ENCODE measurements around the gene SEC24D.

The SEC24D gene

GRCh38 chr4:118877797-118878196, 41.9 kb upstream of the SEC24D start:
- Histone ChIP-seq H3K4me3 (ENCODE audit: low read depth in 1 of 2, low read length in 1 of 2) (no peak overlapping the region), H3K27ac (no peak overlapping the region), H3K4me1 (ENCODE audit: control insufficient read depth in 1 of 2, insufficient read depth in 1 of 2, low read depth in 1 of 2, low read length in 1 of 2) (no peaks in the 10 kb centered on the region), H3K9me3 (no peaks in the 10 kb centered on the region), H3K36me3 (no peaks in the 10 kb centered on the region), H3K27me3 (no peaks in the 10 kb centered on the region)
- TF ChIP-seq CTCF (IDR thresholded peaks at IDR 0.05), result no peak

GRCh38 chr4:118872181-118872580, 36.3 kb upstream of the SEC24D start:
- Histone ChIP-seq H3K9me3 (no peaks in the 10 kb centered on the region), H3K36me3 (no peaks in the 10 kb centered on the region), H3K4me1 (ENCODE audit: control insufficient read depth in 1 of 2, insufficient read depth in 1 of 2, low read depth in 1 of 2, low read length in 1 of 2) (no peaks in the 10 kb centered on the region), H3K4me3 (ENCODE audit: low read depth in 1 of 2, low read length in 1 of 2) (no peak overlapping the region), H3K27ac (no peak overlapping the region), H3K27me3 (no peaks in the 10 kb centered on the region)
- TF ChIP-seq CTCF (IDR thresholded peaks at IDR 0.05), result no peak

- Histone ChIP-seq H3K27ac (no peak overlapping the region), H3K27me3 (no peaks in the 10 kb centered on the region), H3K9me3 (no peaks in the 10 kb centered on the region), H3K36me3 (no peaks in the 10 kb centered on the region), H3K4me1 (ENCODE audit: control insufficient read depth in 1 of 2, insufficient read depth in 1 of 2, low read depth in 1 of 2, low read length in 1 of 2) (no peaks in the 10 kb centered on the region), H3K4me3 (ENCODE audit: low read depth in 1 of 2, low read length in 1 of 2) (no peak overlapping the region)
- TF ChIP-seq CTCF (IDR thresholded peaks at IDR 0.05), result no peak
Measured at GRCh38 chr4:118869808-118870342, 33.9 kb upstream of the SEC24D start.

- H3K9me3 ChIP-seq, result no peaks in the 10 kb centered on the region
- H3K36me3 ChIP-seq, result no peaks in the 10 kb centered on the region
- TF ChIP-seq CTCF (IDR thresholded peaks at IDR 0.05), result no peak
- no peaks in the 10 kb centered on the region for H3K27me3 ChIP-seq
- H3K4me1 ChIP-seq (ENCODE audit: control insufficient read depth in 1 of 2, insufficient read depth in 1 of 2, low read depth in 1 of 2, low read length in 1 of 2), result no peaks in the 10 kb centered on the region
- H3K27ac ChIP-seq, result no peak overlapping the region
- no peak overlapping the region for H3K4me3 ChIP-seq (ENCODE audit: low read depth in 1 of 2, low read length in 1 of 2)
Measured at GRCh38 chr4:118867311-118868067, 31.6 kb upstream of the SEC24D start.

- Histone ChIP-seq H3K4me3 (ENCODE audit: low read depth in 1 of 2, low read length in 1 of 2) (no peak overlapping the region), H3K9me3 (no peaks in the 10 kb centered on the region), H3K27me3 (no peaks in the 10 kb centered on the region), H3K27ac (no peak overlapping the region), H3K4me1 (ENCODE audit: control insufficient read depth in 1 of 2, insufficient read depth in 1 of 2, low read depth in 1 of 2, low read length in 1 of 2) (no peaks in the 10 kb centered on the region), H3K36me3 (no peaks in the 10 kb centered on the region)
- no peak for TF ChIP-seq CTCF (IDR thresholded peaks at IDR 0.05)
Measured at GRCh38 chr4:118866442-118866841, 30.5 kb upstream of the SEC24D start.
